H1 (cell line): ENCODE results near the gene PLK5. TPM values are rescaled to one million over a fixed set of nuclear protein-coding genes. Genes with fewer than 3 reads are reported as not detected.
A peak's percentile ranks its signal among the peaks of the same experiment; 100 is the strongest.

Source experiments
- CTCF ChIA-PET: fragments of 300-600 bp; sonication (Branson Sonifier 250); formaldehyde crosslinking; loops from one replicate; lab custom pipeline; 2021; ENCODE audit not compliant: partially characterized antibody; lab: Charles Lee
- POLR2A ChIA-PET: fragments of 300-600 bp; sonication (Branson Sonifier 250); formaldehyde crosslinking; loops from one replicate; lab custom pipeline; 2021; ENCODE audit warnings: inconsistent platforms; ENCODE audit not compliant: partially characterized antibody; lab: Charles Lee
- DNase-seq, 2 experiments: peaks; one replicate each; pipeline versions ENCODE4 v3.0.0 to v3.0.0-alpha.2; 2010 to 2022; ENCODE audit warnings: low spot score in 2 of 2, low read depth in 1 of 2, mixed read lengths in 1 of 2
- FAIRE-seq: peaks from 2 replicates; lab custom pipeline; 2011; peaks lifted over from hg19 to GRCh38; lab: Jason Lieb, UNC
- H2AFZ ChIP-seq: 2 replicates; pipeline ENCODE4 v1.8.1; 2012; ENCODE audit warnings: low read length, inconsistent platforms
- H2AK5ac ChIP-seq: 2 replicates; pipeline ENCODE4 v1.6.1; 2013; ENCODE audit warnings: low read depth, low read length
- H2BK120ac ChIP-seq: replicated peaks from 2 replicates; pipeline ENCODE3; 2013; ENCODE audit warnings: low read depth, low read length, inconsistent platforms
- H2BK12ac ChIP-seq: 2 replicates; pipeline ENCODE4 v1.6.1; 2013; ENCODE audit warnings: low read depth, low read length
- H2BK15ac ChIP-seq: 2 replicates; pipeline ENCODE4 v1.6.1; 2013; ENCODE audit warnings: low read length
- H2BK20ac ChIP-seq: 2 replicates; pipeline ENCODE4 v1.6.1; 2013; ENCODE audit warnings: low read length
- H2BK5ac ChIP-seq: 2 replicates; pipeline ENCODE4 v1.6.1; 2013; ENCODE audit warnings: low read depth, low read length
- H3K14ac ChIP-seq: 2 replicates; pipeline ENCODE4 v1.6.1; 2013; ENCODE audit warnings: inconsistent platforms; ENCODE audit not compliant: insufficient read length
- H3K18ac ChIP-seq: 2 replicates; pipeline ENCODE4 v1.6.1; 2013; ENCODE audit warnings: low read length; ENCODE audit errors: extremely low read depth
- H3K23ac ChIP-seq: 2 replicates; pipeline ENCODE4 v1.6.1; 2013; ENCODE audit warnings: inconsistent platforms; ENCODE audit not compliant: insufficient read length
- H3K23me2 ChIP-seq: 2 replicates; pipeline ENCODE4 v1.6.1; 2013; ENCODE audit warnings: low read depth, low read length
- H3K27ac ChIP-seq: 2 replicates; pipeline ENCODE4 v1.6.1; 2011; ENCODE audit warnings: low read depth, low read length, inconsistent platforms
- H3K27me3 ChIP-seq, 4 experiments: replicated peaks in 1 of 4; 1 replicate in 1 of 4; 2 replicates in 3 of 4; pipeline versions ENCODE4 v1.6.1 to v1.8.1; 2011 to 2013; ENCODE audit warnings: low read length in 3 of 4, mild to moderate bottlenecking in 3 of 4, inconsistent platforms in 2 of 4, mixed read lengths in 2 of 4, moderate library complexity in 1 of 4; ENCODE audit not compliant: control insufficient read depth in 3 of 4, insufficient read depth in 3 of 4; ENCODE audit errors: extremely low read depth in 1 of 4
- H3K36me3 ChIP-seq, 4 experiments: 2 replicates each; pipeline versions ENCODE4 v1.6.1 to v1.8.1; 2011 to 2013; ENCODE audit warnings: mild to moderate bottlenecking in 4 of 4, low read length in 3 of 4, moderate library complexity in 2 of 4, control low read depth in 1 of 4, inconsistent platforms in 1 of 4; ENCODE audit not compliant: insufficient read depth in 4 of 4, control insufficient read depth in 2 of 4
- H3K4ac ChIP-seq: replicated peaks from 2 replicates; pipeline ENCODE3; 2013; ENCODE audit warnings: low read length, low read depth, mixed read lengths, inconsistent platforms; ENCODE audit not compliant: insufficient read length
- H3K4me1 ChIP-seq, 4 experiments: replicated peaks in 1 of 4; 1 replicate in 1 of 4; 2 replicates in 3 of 4; pipeline versions ENCODE4 v1.6.1 to v1.8.1; 2011 to 2013; ENCODE audit warnings: low read length in 3 of 4, inconsistent platforms in 2 of 4, mixed read lengths in 1 of 4; ENCODE audit not compliant: insufficient read depth in 4 of 4, control insufficient read depth in 3 of 4
- H3K4me2 ChIP-seq, 2 experiments: 2 replicates each; pipeline versions ENCODE4 v1.6.1 to v1.8.1; 2011 to 2013; ENCODE audit warnings: low read depth in 2 of 2, low read length in 2 of 2, control low read depth in 1 of 2, inconsistent platforms in 1 of 2, mild to moderate bottlenecking in 1 of 2; ENCODE audit not compliant: insufficient read depth in 1 of 2
- H3K4me3 ChIP-seq, 4 experiments: fragments of 200-600, 300-600 bp in 1 of 4; sonication (generic), shearing (Covaris generic), sonication (Bioruptor Twin) in 1 of 4; 2 replicates each; pipeline versions ENCODE4 v1.5.1 to v1.8.1; 2011 to 2016; ENCODE audit warnings: low read length in 4 of 4, low read depth in 3 of 4, control low read depth in 2 of 4, inconsistent platforms in 2 of 4, mild to moderate bottlenecking in 2 of 4, mixed read lengths in 1 of 4, moderate library complexity in 1 of 4; ENCODE audit not compliant: insufficient read depth in 2 of 4; ENCODE audit errors: extremely low read depth in 1 of 4
- H3K56ac ChIP-seq: replicated peaks from 2 replicates; pipeline ENCODE3; 2013; ENCODE audit warnings: low read depth, mild to moderate bottlenecking, mixed read lengths, low read length, inconsistent platforms; ENCODE audit not compliant: insufficient read length
- H3K79me1 ChIP-seq: 2 replicates; pipeline ENCODE4 v1.6.1; 2013; ENCODE audit warnings: low read depth, low read length, control low read depth
- H3K79me2 ChIP-seq, 2 experiments: 2 replicates each; pipeline versions ENCODE4 v1.6.1 to v1.8.1; 2012 to 2013; ENCODE audit warnings: low read length in 2 of 2, mild to moderate bottlenecking in 2 of 2, inconsistent platforms in 1 of 2; ENCODE audit not compliant: insufficient read depth in 2 of 2, control insufficient read depth in 1 of 2
- H3K9ac ChIP-seq, 4 experiments: replicated peaks in 1 of 4; 1 replicate in 1 of 4; 2 replicates in 3 of 4; pipeline versions ENCODE4 v1.6.1 to v1.8.1; 2011 to 2013; ENCODE audit warnings: low read depth in 3 of 4, low read length in 3 of 4, control low read depth in 2 of 4, mild to moderate bottlenecking in 2 of 4, moderate library complexity in 2 of 4, inconsistent platforms in 1 of 4; ENCODE audit errors: extremely low read depth in 1 of 4
- H3K9me3 ChIP-seq, 2 experiments: 2 replicates each; pipeline versions ENCODE4 v1.6.1 to v1.8.1; 2012 to 2013; ENCODE audit warnings: mild to moderate bottlenecking in 2 of 2, moderate library complexity in 2 of 2, control low read depth in 1 of 2, inconsistent platforms in 1 of 2, low read depth in 1 of 2, low read length in 1 of 2, mixed read lengths in 1 of 2; ENCODE audit not compliant: insufficient read depth in 2 of 2
- H4K20me1 ChIP-seq, 2 experiments: replicated peaks in 1 of 2; 2 replicates each; pipeline versions ENCODE3 to v1.8.1; 2011 to 2013; ENCODE audit warnings: inconsistent platforms in 2 of 2, low read length in 2 of 2, mild to moderate bottlenecking in 1 of 2; ENCODE audit not compliant: insufficient read depth in 2 of 2, control insufficient read depth in 1 of 2
- H4K5ac ChIP-seq: 2 replicates; pipeline ENCODE4 v1.6.1; 2013; ENCODE audit warnings: low read length, low read depth, mixed read lengths, inconsistent platforms; ENCODE audit not compliant: insufficient read length
- H4K8ac ChIP-seq: 2 replicates; pipeline ENCODE4 v1.8.0; 2013; ENCODE audit warnings: mild to moderate bottlenecking, moderate library complexity, low read length, inconsistent platforms; ENCODE audit not compliant: insufficient read depth; ENCODE audit errors: extremely low read depth
- H4K91ac ChIP-seq: replicated peaks from 2 replicates; pipeline ENCODE3; 2013; ENCODE audit warnings: low read length, mixed read lengths, inconsistent platforms; ENCODE audit not compliant: insufficient read length
- ASH2L ChIP-seq: fragments of 200-600, 300-600 bp; sonication (generic); IDR thresholded peaks from one replicate; pipeline ENCODE4 v1.7.1; 2017; ENCODE audit warnings: low read length
- BCL11A ChIP-seq, 2 experiments: IDR thresholded peaks; one replicate each; pipeline ENCODE4 v1.6.1; 2011; ENCODE audit warnings: low read depth in 2 of 2, low read length in 2 of 2, mild to moderate bottlenecking in 2 of 2
- CEBPB ChIP-seq: IDR thresholded peaks from 2 replicates; pipeline ENCODE4 v1.6.1; 2012; ENCODE audit warnings: low read depth, low read length
- CREB1 ChIP-seq: IDR thresholded peaks from 2 replicates; pipeline ENCODE4 v1.6.1; 2012; ENCODE audit warnings: inconsistent platforms
- HDAC2 ChIP-seq, 2 experiments: fragments of 300-600 bp in 1 of 2; sonication (generic) in 1 of 2; IDR thresholded peaks; 2 replicates each; pipeline ENCODE4 v1.6.1; 2011 to 2012; ENCODE audit warnings: low read depth in 2 of 2, low read length in 2 of 2, mild to moderate bottlenecking in 2 of 2, moderate library complexity in 2 of 2, borderline replicate concordance in 1 of 2, inconsistent platforms in 1 of 2
- KDM4A ChIP-seq: IDR thresholded peaks from one replicate; pipeline ENCODE4 v1.7.1; 2012; ENCODE audit warnings: low read depth, mild to moderate bottlenecking, moderate library complexity, low read length, inconsistent platforms; ENCODE audit not compliant: severe bottlenecking
- KDM5A ChIP-seq: fragments of 200-600 bp; IDR thresholded peaks from 2 replicates; pipeline ENCODE4 v1.7.1; 2012; ENCODE audit warnings: mild to moderate bottlenecking, low read length, inconsistent platforms, mixed read lengths
- NANOG ChIP-seq: IDR thresholded peaks from 2 replicates; pipeline ENCODE4 v1.6.1; 2011; ENCODE audit warnings: low read length, low read depth, mild to moderate bottlenecking, inconsistent platforms; ENCODE audit not compliant: insufficient read depth, poor library complexity, severe bottlenecking
- SIN3A ChIP-seq, 2 experiments: IDR thresholded peaks in 1 of 2; conservative IDR thresholded peaks in 1 of 2; 2 replicates each; pipeline ENCODE4 v1.6.1; 2011 to 2012; ENCODE audit warnings: low read length in 2 of 2, improper control_type of control experiment in 1 of 2, low read depth in 1 of 2, mild to moderate bottlenecking in 1 of 2
- TAF1 ChIP-seq: IDR thresholded peaks from 2 replicates; pipeline ENCODE4 v1.6.1; 2011; ENCODE audit warnings: mild to moderate bottlenecking, low read depth, low read length
- TCF12 ChIP-seq: IDR thresholded peaks from 2 replicates; pipeline ENCODE4 v1.6.1; 2011; ENCODE audit warnings: low read depth, mild to moderate bottlenecking, low read length
- WGBS, 2 experiments: shearing (Covaris generic) in 1 of 2; methylation state at CpG; one replicate each; pipeline versions ENCODE4 v1.1.6 to v1.1.7; 2013 to 2015; ENCODE audit warnings: low lambda C conversion rate in 2 of 2, mixed read lengths in 2 of 2, inconsistent platforms in 1 of 2, low coverage in 1 of 2, missing lambda C conversion rate in 1 of 2; ENCODE audit not compliant: insufficient replicate concordance in 2 of 2, insufficient coverage in 1 of 2, insufficient read length in 1 of 2; ENCODE audit errors: extremely low coverage in 1 of 2, missing lambda C conversion rate in 1 of 2; 5-methylcytosine and 5-hydroxymethylcytosine counted together
- polyA plus RNA-seq, 7 experiments: library from polyadenylated mRNA; depleted of rRNA in 3 of 7; stranded (reverse) in 5 of 7; unstranded in 2 of 7; fragments of >200 nt in 5 of 7; fragments of 200-250 nt in 2 of 7; gene quantifications; 1 replicate in 5 of 7; 2 replicates in 1 of 7; 4 replicates in 1 of 7; pipeline versions ENCODE4 v1.2.1 to v1.2.3, GENCODE V29; 2011 to 2013; ENCODE audit warnings: missing spikeins in 2 of 7, mixed read lengths in 2 of 7
- total RNA-seq: library from RNA; stranded (reverse); fragmentation: NEBNext Ultra II Directional; extraction: Animal tissue kit (Norgen Biotek cat#: 25700); gene quantifications from 2 replicates; pipeline ENCODE4 v1.2.1, GENCODE V29; 2021

PLK5 gene
- total and polyA plus RNA-seq, 2 of the 8 experiments (the other 6 are each of a cell fraction or from before 2014, with no cell fraction given): 0.43 to 0.45 TPM

GRCh38 chr19:1566392-1567115 lies 42.7 kb downstream of the PLK5 start:
- Histone ChIP-seq H3K9ac (peak overlapping the region; percentile 83 to 98 (median 94)), H3K18ac (no peak overlapping the region; the same call in 1 of the 2 replicates), H2AFZ (no peak overlapping the region), H3K27ac (peak overlapping the region; percentile 91), H2BK15ac (no peak overlapping the region), H4K20me1 (peaks cover 20 to 22% of the 10 kb centered on the region in 2 experiments), H3K36me3 (no peaks in the 10 kb centered on the region; a peak in 3 of 8 replicates), H3K9me3 (peaks cover 0 to 8% of the 10 kb centered on the region in 2 experiments; a peak in 2 of 4 replicates), H3K4me2 (peak overlapping the region; percentile 88 to 94), H3K56ac (peak overlapping the region; percentile 77), H3K4me1 (peaks cover 0 to 10% (median 7%) of the 10 kb centered on the region in 4 experiments; a peak in 6 of 7 replicates), H4K91ac (peak overlapping the region; percentile 93), H2BK12ac (no peak overlapping the region), H3K79me2 (peaks cover 12 to 51% of the 10 kb centered on the region in 2 experiments), H3K27me3 (peaks cover 8 to 24% (median 14%) of the 10 kb centered on the region in 4 experiments), H3K79me1 (peaks cover 13% of the 10 kb centered on the region), H2AK5ac (0 out of 2 replicates have a peak overlapping the region, but pooled peaks have one; percentile 82), H2BK20ac (no peak overlapping the region), H2BK5ac (no peak overlapping the region; the same call in 1 of the 2 replicates), H3K4ac (peak overlapping the region; percentile 53), H2BK120ac (peak overlapping the region; percentile 83), H4K8ac (peak overlapping the region; percentile 93; the same call in 1 of the 2 replicates), H3K23me2 (peaks cover 3% of the 10 kb centered on the region; the same call in 1 of the 2 replicates), H3K23ac (no peak overlapping the region), H3K4me3 (peak overlapping the region; percentile 68 to 99 (median 85)), H4K5ac (peak overlapping the region; percentile 85), H3K14ac (no peak overlapping the region)
- POLR2A ChIA-PET: interaction anchor here (0.8 to 3.0 kb wide), 13 partner anchors 8 to 122 kb away, joined by 3 to 18 read pairs (median 5); partner anchors contain the start of gene MBD3
- CTCF ChIA-PET: interaction anchor here (3.6 kb wide), 1 partner anchor 20 kb away, joined by 17 read pairs; no protein-coding TSS in a partner anchor
- DNase-seq: peak; percentile 39 to 80
- FAIRE-seq: no peak
- WGBS, 2 experiments: 9% methylated on average over 20 of the region's 42 CpGs; no CpG with 5 or more reads in 1 of the 2 experiments
- TF ChIP-seq BCL11A (IDR thresholded peaks at IDR 0.05; ENCODE audit: low read depth in 2 of 2, low read length in 2 of 2) (no peak), HDAC2 (IDR thresholded peaks at IDR 0.05; ENCODE audit: borderline replicate concordance in 1 of 2, low read depth in 2 of 2, low read length in 2 of 2) (peak in 1 of 2 experiments; percentile 62; a peak in 1 of 4 replicates), KDM4A (peak; percentile 10), NANOG (no peak), SIN3A (conservative IDR thresholded peaks at IDR 0.05 in 1 of 2, IDR thresholded peaks at IDR 0.05 in 1 of 2; ENCODE audit: low read depth in 1 of 2, low read length in 2 of 2) (no peak; a peak in 1 of 4 replicates), CEBPB (no peak), KDM5A (no peak), CREB1 (0 out of 2 replicates have a peak, but pooled peaks have one; percentile 12), TAF1 (peak; percentile 61), ASH2L (no peak), TCF12 (no peak)
